ENCODE data around the gene CFAP206.

The CFAP206 gene

DNA sequence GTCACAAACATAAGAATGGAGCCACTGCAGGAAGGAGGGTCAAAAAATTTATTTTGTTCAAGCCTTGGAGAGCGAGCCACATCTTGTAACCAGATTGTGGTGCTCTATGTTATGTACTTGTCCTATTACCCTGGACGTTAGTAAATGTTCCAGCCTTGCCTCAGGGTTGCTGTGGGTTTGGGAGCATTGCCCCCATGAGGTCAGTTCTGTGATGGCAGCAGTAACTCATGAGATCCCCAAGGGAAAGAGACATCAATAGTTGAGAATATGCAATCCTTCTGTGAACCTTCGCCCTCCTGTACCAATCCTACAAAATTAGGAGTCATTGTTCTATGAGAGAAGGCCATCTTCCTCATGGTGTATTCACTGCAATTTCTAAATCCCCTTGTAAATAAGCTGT, 16.4 kb upstream of the CFAP206 start:
- no peaks in the 10 kb centered on the region for H3K36me3 ChIP-seq (ENCODE audit: control insufficient read depth, insufficient read depth, low read length)
- no peaks in the 10 kb centered on the region for H3K4me1 ChIP-seq (ENCODE audit: control insufficient read depth, low read depth, low read length)
- no peak overlapping the region for H3K18ac ChIP-seq (ENCODE audit: low read length)
- H2AK5ac ChIP-seq (ENCODE audit: low read length) = no peak overlapping the region
- H3K27me3 ChIP-seq (ENCODE audit: insufficient read depth, low read length, poor library complexity) = no peaks in the 10 kb centered on the region
- no peak overlapping the region for H4K5ac ChIP-seq (ENCODE audit: low read length)
- no CpG with 5 or more reads among the region's 3 CpGs for WGBS (ENCODE audit: extremely low coverage, insufficient coverage, low lambda C conversion rate)
- no peak overlapping the region for H2BK5ac ChIP-seq (ENCODE audit: low read length)
- DNase-seq = peak; percentile 71
- no peaks in the 10 kb centered on the region for H3K79me2 ChIP-seq (ENCODE audit: control insufficient read depth, insufficient read depth, low read length)
- no peak overlapping the region for H2BK120ac ChIP-seq (ENCODE audit: low read depth, low read length)
- no peak overlapping the region for H3K27ac ChIP-seq (ENCODE audit: low read depth, low read length)
- H3K4ac ChIP-seq (ENCODE audit: low read depth, low read length) = no peak overlapping the region
- no peak overlapping the region for H3K4me2 ChIP-seq (ENCODE audit: low read length)
- H3K4me3 ChIP-seq (ENCODE audit: low read length) = no peak overlapping the region
- no peak overlapping the region for H3K23ac ChIP-seq (ENCODE audit: low read length)
- no peak overlapping the region for H2BK15ac ChIP-seq (replicated peaks; ENCODE audit: low read depth)
- H3K56ac ChIP-seq (ENCODE audit: low read length) = no peak overlapping the region
- H4K8ac ChIP-seq (ENCODE audit: low read depth, low read length) = no peak overlapping the region
- no peaks in the 10 kb centered on the region for H3K79me1 ChIP-seq (ENCODE audit: low read length)
- no peak overlapping the region for H3K9ac ChIP-seq (ENCODE audit: low read length)

DNA sequence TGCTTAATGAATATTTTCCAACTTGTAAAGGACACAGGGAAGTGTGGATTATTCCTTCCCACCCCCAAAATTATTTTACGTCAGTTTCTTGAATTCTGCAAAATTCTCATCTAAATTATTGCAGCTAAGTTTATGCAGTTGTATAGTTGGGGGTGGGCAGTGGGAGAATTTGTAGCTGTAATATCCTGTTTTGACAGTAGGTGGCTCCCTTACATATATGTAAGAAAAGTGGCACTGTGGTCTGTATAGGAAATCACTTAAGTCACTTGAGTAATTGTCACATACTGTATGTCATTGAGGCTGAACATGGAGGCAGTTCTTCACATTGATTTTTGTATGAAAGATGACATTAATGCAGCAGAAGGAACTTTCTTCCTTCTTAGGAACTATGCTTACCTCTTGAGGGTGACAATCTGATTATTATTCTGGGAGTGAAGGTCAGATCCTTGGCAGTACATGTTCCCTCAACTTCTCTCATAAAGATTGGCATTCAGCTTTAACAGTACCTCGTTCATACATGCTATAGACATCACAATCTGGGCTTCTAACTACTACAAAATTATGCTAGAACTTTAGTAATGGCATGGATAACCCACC, 14.6 kb upstream of the CFAP206 start:
- H3K9ac ChIP-seq (ENCODE audit: low read length) = no peak overlapping the region

DNA sequence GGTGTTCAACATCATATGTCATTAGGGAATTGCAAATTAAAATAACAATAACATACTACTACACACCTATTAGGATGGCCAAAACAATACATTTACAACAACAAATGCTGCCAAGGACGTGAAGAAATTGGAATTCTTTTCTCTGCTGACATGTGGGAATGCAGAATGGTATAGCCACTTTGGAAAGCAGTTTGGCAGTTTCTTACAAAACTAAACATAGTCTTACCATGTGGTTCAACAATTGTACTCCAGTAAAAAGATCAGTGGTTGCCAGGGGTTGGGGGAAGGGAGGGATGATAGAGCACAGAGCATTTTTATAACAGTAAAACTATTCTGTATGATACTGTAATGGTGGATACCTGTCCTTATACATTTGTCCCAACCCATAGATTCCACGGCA, 12.3 kb upstream of the CFAP206 start:
- Histone ChIP-seq H3K4me2 (ENCODE audit: low read length) (no peak overlapping the region), H3K23ac (ENCODE audit: low read length) (no peak overlapping the region), H3K79me2 (ENCODE audit: control insufficient read depth, insufficient read depth, low read length) (no peaks in the 10 kb centered on the region), H3K4ac (ENCODE audit: low read depth, low read length) (no peak overlapping the region), H2BK5ac (ENCODE audit: low read length) (no peak overlapping the region), H2BK120ac (ENCODE audit: low read depth, low read length) (no peak overlapping the region), H3K27ac (ENCODE audit: low read depth, low read length) (no peak overlapping the region), H3K18ac (ENCODE audit: low read length) (no peak overlapping the region), H3K4me1 (ENCODE audit: control insufficient read depth, low read depth, low read length) (no peaks in the 10 kb centered on the region), H2BK15ac (replicated peaks; ENCODE audit: low read depth) (no peak overlapping the region), H3K27me3 (ENCODE audit: insufficient read depth, low read length, poor library complexity) (no peaks in the 10 kb centered on the region), H4K8ac (ENCODE audit: low read depth, low read length) (no peak overlapping the region), H3K9ac (ENCODE audit: low read length) (no peak overlapping the region), H4K5ac (ENCODE audit: low read length) (no peak overlapping the region), H3K56ac (ENCODE audit: low read length) (no peak overlapping the region), H2AK5ac (ENCODE audit: low read length) (no peak overlapping the region), H3K4me3 (ENCODE audit: low read length) (no peak overlapping the region), H3K36me3 (ENCODE audit: control insufficient read depth, insufficient read depth, low read length) (no peaks in the 10 kb centered on the region), H3K79me1 (ENCODE audit: low read length) (no peaks in the 10 kb centered on the region)
- DNase-seq = no peak
- no CpG with 5 or more reads among the region's 2 CpGs for WGBS (ENCODE audit: extremely low coverage, insufficient coverage, low lambda C conversion rate)

More for the DNA sequence above, 14.6 kb upstream of the CFAP206 start:
- no peak overlapping the region for H3K4me2 ChIP-seq (ENCODE audit: low read length)
- H2AK5ac ChIP-seq (ENCODE audit: low read length) = no peak overlapping the region
- DNase-seq = peak; percentile 65
- H3K27me3 ChIP-seq (ENCODE audit: insufficient read depth, low read length, poor library complexity) = no peaks in the 10 kb centered on the region
- no peak overlapping the region for H3K18ac ChIP-seq (ENCODE audit: low read length)
- no peak overlapping the region for H4K8ac ChIP-seq (ENCODE audit: low read depth, low read length)
- no peaks in the 10 kb centered on the region for H3K36me3 ChIP-seq (ENCODE audit: control insufficient read depth, insufficient read depth, low read length)
- no CpG with 5 or more reads among the region's 2 CpGs for WGBS (ENCODE audit: extremely low coverage, insufficient coverage, low lambda C conversion rate)
- no peak overlapping the region for H2BK120ac ChIP-seq (ENCODE audit: low read depth, low read length)
- H3K4me1 ChIP-seq (ENCODE audit: control insufficient read depth, low read depth, low read length) = no peaks in the 10 kb centered on the region
- H3K79me1 ChIP-seq (ENCODE audit: low read length) = no peaks in the 10 kb centered on the region
- no peak overlapping the region for H2BK15ac ChIP-seq (replicated peaks; ENCODE audit: low read depth)
- no peak overlapping the region for H3K4me3 ChIP-seq (ENCODE audit: low read length)
- no peak overlapping the region for H4K5ac ChIP-seq (ENCODE audit: low read length)
- no peak overlapping the region for H3K4ac ChIP-seq (ENCODE audit: low read depth, low read length)
- no peak overlapping the region for H3K23ac ChIP-seq (ENCODE audit: low read length)
- H3K79me2 ChIP-seq (ENCODE audit: control insufficient read depth, insufficient read depth, low read length) = no peaks in the 10 kb centered on the region
- H3K56ac ChIP-seq (ENCODE audit: low read length) = no peak overlapping the region
- no peak overlapping the region for H2BK5ac ChIP-seq (ENCODE audit: low read length)
- no peak overlapping the region for H3K27ac ChIP-seq (ENCODE audit: low read depth, low read length)

DNA sequence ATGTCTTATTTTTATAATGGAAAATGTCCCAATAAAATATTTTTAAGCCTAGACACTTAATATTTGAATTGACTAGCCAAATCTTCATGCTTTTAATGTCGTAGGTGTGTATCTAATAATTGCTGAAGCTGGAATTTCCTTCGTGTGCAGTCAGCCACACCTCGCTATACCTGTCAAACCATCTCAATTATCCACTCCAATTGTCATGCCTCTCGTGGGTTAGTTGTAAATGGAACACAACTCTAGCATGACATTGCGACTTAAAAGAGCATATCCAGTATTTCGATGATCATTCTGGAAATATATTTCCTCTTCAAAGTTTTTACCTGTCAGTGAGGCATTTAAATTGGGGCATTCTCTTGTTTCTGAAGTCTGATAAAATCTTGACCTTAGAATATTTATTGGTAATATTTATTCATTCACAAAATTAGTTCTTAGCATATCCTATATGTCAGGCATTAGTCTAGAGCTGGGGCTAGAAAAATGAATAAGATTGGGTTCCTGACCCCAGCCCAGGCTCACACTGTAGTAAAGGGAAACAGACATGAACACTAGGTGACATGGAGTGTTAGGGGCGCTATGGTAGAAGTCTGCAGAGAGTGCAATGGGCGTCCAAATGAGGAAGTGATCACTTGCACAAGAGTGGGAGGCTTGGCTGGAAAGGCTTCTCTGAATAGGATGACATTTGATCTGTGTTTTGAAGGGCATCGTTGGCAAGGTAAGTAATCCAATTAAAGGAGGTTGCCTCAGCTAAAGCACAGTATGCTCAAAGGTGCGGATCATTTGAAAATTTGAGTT, 11.0 kb upstream of the CFAP206 start:
- H3K79me1 ChIP-seq (ENCODE audit: low read length) = no peaks in the 10 kb centered on the region
- no peak overlapping the region for H2BK5ac ChIP-seq (ENCODE audit: low read length)
- H3K18ac ChIP-seq (ENCODE audit: low read length) = no peak overlapping the region
- no peaks in the 10 kb centered on the region for H3K27me3 ChIP-seq (ENCODE audit: insufficient read depth, low read length, poor library complexity)
- H3K4ac ChIP-seq (ENCODE audit: low read depth, low read length) = no peak overlapping the region
- no peak overlapping the region for H3K23ac ChIP-seq (ENCODE audit: low read length)
- no peaks in the 10 kb centered on the region for H3K79me2 ChIP-seq (ENCODE audit: control insufficient read depth, insufficient read depth, low read length)
- no peaks in the 10 kb centered on the region for H3K36me3 ChIP-seq (ENCODE audit: control insufficient read depth, insufficient read depth, low read length)
- H2BK120ac ChIP-seq (ENCODE audit: low read depth, low read length) = no peak overlapping the region
- no CpG with 5 or more reads among the region's 10 CpGs for WGBS (ENCODE audit: extremely low coverage, insufficient coverage, low lambda C conversion rate)
- H3K4me2 ChIP-seq (ENCODE audit: low read length) = no peak overlapping the region
- no peak overlapping the region for H2AK5ac ChIP-seq (ENCODE audit: low read length)
- no peak for DNase-seq
- no peak overlapping the region for H3K27ac ChIP-seq (ENCODE audit: low read depth, low read length)
- no peak overlapping the region for H4K5ac ChIP-seq (ENCODE audit: low read length)
- H3K4me1 ChIP-seq (ENCODE audit: control insufficient read depth, low read depth, low read length) = no peaks in the 10 kb centered on the region
- no peak overlapping the region for H4K8ac ChIP-seq (ENCODE audit: low read depth, low read length)
- H3K56ac ChIP-seq (ENCODE audit: low read length) = no peak overlapping the region
- no peak overlapping the region for H2BK15ac ChIP-seq (replicated peaks; ENCODE audit: low read depth)
- no peak overlapping the region for H3K4me3 ChIP-seq (ENCODE audit: low read length)
- no peak overlapping the region for H3K9ac ChIP-seq (ENCODE audit: low read length)

DNA sequence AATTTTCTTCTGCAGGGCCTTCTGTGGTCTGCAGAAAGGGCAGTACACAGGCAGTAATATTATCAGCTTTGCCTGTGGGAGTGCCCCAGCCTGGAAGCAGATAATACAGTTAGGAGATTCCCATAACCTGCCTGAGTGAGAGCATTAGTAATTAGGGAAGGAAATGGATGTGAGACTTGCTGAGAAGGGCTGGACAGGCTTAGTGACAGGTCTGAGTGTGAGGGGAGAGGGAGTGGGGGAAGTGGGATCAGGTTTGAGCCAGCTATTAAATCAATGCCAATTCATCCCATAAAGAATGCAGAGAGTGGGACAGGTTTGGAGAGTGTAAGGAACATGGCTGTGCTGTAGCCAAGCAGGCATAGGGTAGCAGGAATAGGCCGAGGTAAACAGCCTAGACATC, 10.1 kb upstream of the CFAP206 start:
- Histone ChIP-seq H3K79me1 (ENCODE audit: low read length) (no peaks in the 10 kb centered on the region), H3K4me2 (ENCODE audit: low read length) (no peak overlapping the region), H2AK5ac (ENCODE audit: low read length) (no peak overlapping the region), H2BK15ac (replicated peaks; ENCODE audit: low read depth) (no peak overlapping the region), H3K36me3 (ENCODE audit: control insufficient read depth, insufficient read depth, low read length) (no peaks in the 10 kb centered on the region), H3K4me1 (ENCODE audit: control insufficient read depth, low read depth, low read length) (no peaks in the 10 kb centered on the region), H3K18ac (ENCODE audit: low read length) (no peak overlapping the region), H3K79me2 (ENCODE audit: control insufficient read depth, insufficient read depth, low read length) (no peaks in the 10 kb centered on the region), H3K9ac (ENCODE audit: low read length) (no peak overlapping the region), H2BK120ac (ENCODE audit: low read depth, low read length) (no peak overlapping the region), H3K4me3 (ENCODE audit: low read length) (no peak overlapping the region), H3K27ac (ENCODE audit: low read depth, low read length) (no peak overlapping the region), H2BK5ac (ENCODE audit: low read length) (no peak overlapping the region), H3K23ac (ENCODE audit: low read length) (no peak overlapping the region), H4K8ac (ENCODE audit: low read depth, low read length) (no peak overlapping the region), H4K5ac (ENCODE audit: low read length) (no peak overlapping the region), H3K27me3 (ENCODE audit: insufficient read depth, low read length, poor library complexity) (no peaks in the 10 kb centered on the region), H3K4ac (ENCODE audit: low read depth, low read length) (no peak overlapping the region), H3K56ac (ENCODE audit: low read length) (no peak overlapping the region)
- WGBS (ENCODE audit: extremely low coverage, insufficient coverage, low lambda C conversion rate) = no CpG with 5 or more reads among the region's 1 CpG
- DNase-seq = no peak

Data from mesendoderm (in vitro differentiated cells).